ENCODE results near the gene CHST11. TPM values are rescaled to one million over a fixed set of nuclear protein-coding genes. Genes with fewer than 3 reads are reported as not detected.
A peak's percentile ranks its signal among the peaks of the same experiment; 100 is the strongest.

CHST11 gene
- total and polyA plus RNA-seq, 9 of the 15 experiments (the other 6 are each of a cell fraction or from before 2014, with no cell fraction given) = 2.3 to 38.7 (median 15.0) TPM

DNA sequence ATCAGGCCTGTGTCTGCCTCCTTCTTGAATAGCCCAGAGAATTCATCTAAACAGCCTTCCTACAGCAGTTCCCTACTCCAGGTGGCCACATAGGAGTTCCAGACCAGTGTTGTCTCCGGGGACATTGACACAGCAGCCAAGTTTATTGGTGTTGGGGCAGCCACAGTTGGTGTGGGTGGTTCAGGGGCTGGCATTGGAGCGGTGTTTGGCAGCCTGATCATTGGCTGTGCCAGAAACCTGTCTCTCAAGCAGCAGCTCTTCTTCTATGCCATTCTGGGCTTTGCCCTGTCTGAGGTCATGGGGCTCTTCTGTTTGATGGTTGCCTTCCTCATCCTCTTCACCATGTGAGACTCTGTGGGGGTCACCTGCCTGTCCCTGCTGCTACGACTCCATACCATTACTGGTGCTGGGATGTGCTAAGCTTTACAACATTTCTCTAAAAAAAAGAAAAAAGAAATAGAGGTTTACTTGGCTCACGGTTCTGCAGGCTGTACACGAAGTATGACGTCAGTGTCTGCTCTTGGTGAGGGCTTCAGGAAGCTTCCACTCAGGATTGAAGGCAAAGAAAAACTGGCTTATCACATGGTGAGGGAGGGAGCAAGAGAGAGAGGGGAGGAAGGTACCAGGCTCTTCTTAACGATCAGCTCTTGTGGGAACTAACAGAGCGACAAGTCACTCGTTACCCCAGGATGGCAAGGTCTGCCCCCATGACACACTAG, 57.5 kb downstream of the CHST11 start:
- in situ Hi-C loops (cut with MboI) = no loop called here
- Histone ChIP-seq H3K4me3 (no peak overlapping the region), H2AFZ (ENCODE audit: low read depth, low read length) (no peak overlapping the region), H3K36me3 (ENCODE audit: control insufficient read depth, insufficient read depth, low read length) (no peaks in the 10 kb centered on the region), H3K27me3 (ENCODE audit: control insufficient read depth in 2 of 2, insufficient read depth in 2 of 2, low read length in 2 of 2) (no peaks in the 10 kb centered on the region), H3K27ac (ENCODE audit: extremely low read depth, low read depth, low read length) (no peak overlapping the region), H3K9me1 (ENCODE audit: control insufficient read depth, insufficient read depth, low read length) (no peaks in the 10 kb centered on the region), H4K20me1 (replicated peaks; ENCODE audit: control insufficient read depth, insufficient read depth, low read length) (0 out of 2 replicates have a peak, but pooled peaks cover 6% of the 10 kb centered on the region), H3K9me3 (replicated peaks; ENCODE audit: control insufficient read depth, insufficient read depth, low read depth, low read length) (peaks cover 2% of the 10 kb centered on the region; the same call in 1 of the 2 replicates), H3K4me1 (replicated peaks in 1 of 2; ENCODE audit: control insufficient read depth in 2 of 2, insufficient read depth in 2 of 2, low read length in 2 of 2) (peaks cover 0 to 32% of the 10 kb centered on the region in 2 experiments; a peak in 3 of 5 replicates), H3K9ac (ENCODE audit: insufficient read depth in 1 of 2, low read depth in 2 of 2, low read length in 2 of 2) (no peak overlapping the region), H3K4me2 (ENCODE audit: insufficient read depth, low read length) (no peak overlapping the region), H3K79me2 (ENCODE audit: control insufficient read depth, insufficient read depth, low read length) (peaks cover 95% of the 10 kb centered on the region)
- TF ChIP-seq ZNF316 (IDR thresholded peaks at IDR 0.05) (0 out of 2 replicates have a peak, but pooled peaks have one; percentile 4), BACH1 (tag; IDR thresholded peaks at IDR 0.05) (no peak)
- ChIA-PET CTCF (ENCODE audit: low intra/inter-chr PET ratio) (no interaction called here), POLR2A (interaction anchor here (0.7 kb wide), 1 partner anchor 9 kb away, joined by 3 read pairs; no protein-coding TSS in a partner anchor)
- FAIRE-seq = no peak
- DNase-seq (ENCODE audit: extremely low read depth in 1 of 4, low spot score in 3 of 4) = no peak
- 94% methylated on average over 9 of the region's 9 CpGs for WGBS (ENCODE audit: insufficient coverage, low coverage, missing lambda C conversion rate)
- intact Hi-C loops (cut with micrococcal nuclease) = loop anchor here (5.0 kb wide), 1 partner anchor 47 kb away; no protein-coding TSS in a partner anchor
- BruUV-seq (replicated peaks) = no TSS peak
- ATAC-seq = no peak

- ATAC-seq (peak; percentile 45; the same call in 2 of the 3 replicates), DNase-seq (ENCODE audit: extremely low read depth in 1 of 4, low spot score in 3 of 4) (peak in 1 of 4 experiments; percentile 38), FAIRE-seq (no peak)
- intact Hi-C loops (cut with micrococcal nuclease) = no loop called here
- in situ Hi-C loops (cut with MboI) = no loop called here
- BruUV-seq (replicated peaks) = no TSS peak
- no peaks in the 10 kb centered on the region; the same call in 1 of the 2 replicates for H3K9me3 ChIP-seq (replicated peaks; ENCODE audit: control insufficient read depth, insufficient read depth, low read depth, low read length)
- peaks cover 0 to 17% of the 10 kb centered on the region in 2 experiments; a peak in 3 of 5 replicates for H3K4me1 ChIP-seq (replicated peaks in 1 of 2; ENCODE audit: control insufficient read depth in 2 of 2, insufficient read depth in 2 of 2, low read length in 2 of 2)
- H3K4me2 ChIP-seq (ENCODE audit: insufficient read depth, low read length) = no peak overlapping the region; the same call in 1 of the 2 replicates
- ChIA-PET CTCF (ENCODE audit: low intra/inter-chr PET ratio) (no interaction called here), POLR2A (interaction anchor here (1.2 to 1.5 kb wide), 3 partner anchors 9 to 56 kb away, joined by 3 to 5 read pairs (median 4); no protein-coding TSS in a partner anchor)
- no peaks in the 10 kb centered on the region for H3K9me1 ChIP-seq (ENCODE audit: control insufficient read depth, insufficient read depth, low read length)
- peaks cover 6% of the 10 kb centered on the region; the same call in 1 of the 2 replicates for H4K20me1 ChIP-seq (replicated peaks; ENCODE audit: control insufficient read depth, insufficient read depth, low read length)
- H3K36me3 ChIP-seq (ENCODE audit: control insufficient read depth, insufficient read depth, low read length) = no peaks in the 10 kb centered on the region
- no peak overlapping the region for H3K4me3 ChIP-seq
- H3K27me3 ChIP-seq (ENCODE audit: control insufficient read depth in 2 of 2, insufficient read depth in 2 of 2, low read length in 2 of 2) = no peaks in the 10 kb centered on the region
- peaks cover 88% of the 10 kb centered on the region for H3K79me2 ChIP-seq (ENCODE audit: control insufficient read depth, insufficient read depth, low read length)
- no peak overlapping the region for H3K27ac ChIP-seq (ENCODE audit: extremely low read depth, low read depth, low read length)
- H3K9ac ChIP-seq (ENCODE audit: insufficient read depth in 1 of 2, low read depth in 2 of 2, low read length in 2 of 2) = no peak overlapping the region
- 0% methylated on average over 1 of the region's 1 CpG for whole genome bisulfite sequencing (ENCODE audit: insufficient coverage, low coverage, missing lambda C conversion rate)
- TF ChIP-seq TEAD2 (tag; IDR thresholded peaks at IDR 0.05) = no peak
- no peak for TF ChIP-seq TARDBP (IDR thresholded peaks at IDR 0.05)
- peak; percentile 41 for TF ChIP-seq CBFA2T3 (IDR thresholded peaks at IDR 0.05)
- TF ChIP-seq, protein P1, sequence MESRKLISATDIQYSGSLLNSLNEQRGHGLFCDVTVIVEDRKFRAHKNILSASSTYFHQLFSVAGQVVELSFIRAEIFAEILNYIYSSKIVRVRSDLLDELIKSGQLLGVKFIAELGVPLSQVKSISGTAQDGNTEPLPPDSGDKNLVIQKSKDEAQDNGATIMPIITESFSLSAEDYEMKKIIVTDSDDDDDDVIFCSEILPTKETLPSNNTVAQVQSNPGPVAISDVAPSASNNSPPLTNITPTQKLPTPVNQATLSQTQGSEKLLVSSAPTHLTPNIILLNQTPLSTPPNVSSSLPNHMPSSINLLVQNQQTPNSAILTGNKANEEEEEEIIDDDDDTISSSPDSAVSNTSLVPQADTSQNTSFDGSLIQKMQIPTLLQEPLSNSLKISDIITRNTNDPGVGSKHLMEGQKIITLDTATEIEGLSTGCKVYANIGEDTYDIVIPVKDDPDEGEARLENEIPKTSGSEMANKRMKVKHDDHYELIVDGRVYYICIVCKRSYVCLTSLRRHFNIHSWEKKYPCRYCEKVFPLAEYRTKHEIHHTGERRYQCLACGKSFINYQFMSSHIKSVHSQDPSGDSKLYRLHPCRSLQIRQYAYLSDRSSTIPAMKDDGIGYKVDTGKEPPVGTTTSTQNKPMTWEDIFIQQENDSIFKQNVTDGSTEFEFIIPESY (CRISPR knock-in tag; IDR thresholded peaks at IDR 0.05) = no peak
- TF ChIP-seq SMARCC2 (IDR thresholded peaks at IDR 0.05; ENCODE audit: low read depth) = no peak
- TF ChIP-seq POLR2A (conservative IDR thresholded peaks at IDR 0.05) = no peak
- TF ChIP-seq NCOA4 (IDR thresholded peaks at IDR 0.05; ENCODE audit: partially characterized antibody) = no peak
- no peak for TF ChIP-seq ZBTB7A (IDR thresholded peaks at IDR 0.05; ENCODE audit: borderline replicate concordance, control insufficient read depth, low read depth, low read length)
- TF ChIP-seq SOX6 (IDR thresholded peaks at IDR 0.05) = peak; percentile 63
- TF ChIP-seq NR0B1 (IDR thresholded peaks at IDR 0.05; ENCODE audit: partially characterized antibody) = no peak
- no peak for TF ChIP-seq SMAD3 (CRISPR knock-in tag; conservative IDR thresholded peaks at IDR 0.05)
- no peak overlapping the region for H2AFZ ChIP-seq (ENCODE audit: low read depth, low read length)
Measured at GRCh38 chr12:104515899-104516298, 59.2 kb downstream of the CHST11 start.
